HG03575 (cell line): ENCODE measurements around the gene TARM1.

Experiments used
- ATAC-seq: cut with Tn5 transposase; IDR thresholded peaks from one replicate; pipeline ENCODE4 v1.9.1; 2021; ENCODE audit not compliant: unreplicated experiment, insufficient number of reproducible peaks, low FRiP score; ENCODE audit errors: extremely low read depth

The TARM1 gene

DNA sequence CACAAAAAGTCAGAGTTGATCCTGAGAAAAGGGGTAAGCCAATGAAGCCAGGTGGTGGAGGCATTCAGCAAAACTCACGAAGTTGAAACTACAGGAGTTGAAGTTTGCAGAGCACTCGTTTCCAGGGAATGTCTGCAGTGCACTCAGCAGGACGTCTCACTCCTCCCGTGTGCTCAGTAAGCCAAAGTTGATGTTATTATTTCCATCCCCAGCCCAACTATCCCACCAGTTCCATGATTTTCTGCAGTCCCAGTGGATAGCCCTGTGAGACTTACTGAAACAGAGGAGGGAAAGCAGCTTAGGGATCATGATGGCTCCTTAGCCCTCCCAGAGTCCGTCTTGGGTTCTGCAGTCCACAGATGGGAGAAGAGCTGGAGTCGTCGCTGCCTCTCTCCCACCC lies at the start of gene TARM1:
TARM1 (minus strand) TSS at position 334 of the 400 bp plus-strand sequence; CDS start at position 309, 25 bp downstream.
- no peak for ATAC-seq

DNA sequence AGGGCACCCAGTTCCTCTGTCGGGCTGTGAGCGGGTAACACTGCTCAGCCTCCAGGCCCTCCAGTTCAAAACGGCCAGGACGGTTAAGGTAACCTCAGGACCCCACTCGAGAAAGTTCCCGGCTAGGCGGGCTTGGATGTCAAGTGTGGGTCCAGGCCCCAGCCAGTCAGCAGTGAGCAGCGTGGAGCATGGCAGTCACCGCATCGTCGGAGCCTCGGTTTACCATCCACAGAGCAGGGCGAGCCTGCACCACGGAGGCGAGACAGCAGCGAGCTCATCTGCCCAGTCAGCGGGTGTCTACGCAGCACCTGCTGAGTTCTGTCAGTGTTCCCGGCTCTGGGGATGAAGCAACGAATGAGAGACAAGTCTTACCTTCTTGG lies 48.4 kb upstream of the TARM1 start:
- no peak for ATAC-seq

DNA sequence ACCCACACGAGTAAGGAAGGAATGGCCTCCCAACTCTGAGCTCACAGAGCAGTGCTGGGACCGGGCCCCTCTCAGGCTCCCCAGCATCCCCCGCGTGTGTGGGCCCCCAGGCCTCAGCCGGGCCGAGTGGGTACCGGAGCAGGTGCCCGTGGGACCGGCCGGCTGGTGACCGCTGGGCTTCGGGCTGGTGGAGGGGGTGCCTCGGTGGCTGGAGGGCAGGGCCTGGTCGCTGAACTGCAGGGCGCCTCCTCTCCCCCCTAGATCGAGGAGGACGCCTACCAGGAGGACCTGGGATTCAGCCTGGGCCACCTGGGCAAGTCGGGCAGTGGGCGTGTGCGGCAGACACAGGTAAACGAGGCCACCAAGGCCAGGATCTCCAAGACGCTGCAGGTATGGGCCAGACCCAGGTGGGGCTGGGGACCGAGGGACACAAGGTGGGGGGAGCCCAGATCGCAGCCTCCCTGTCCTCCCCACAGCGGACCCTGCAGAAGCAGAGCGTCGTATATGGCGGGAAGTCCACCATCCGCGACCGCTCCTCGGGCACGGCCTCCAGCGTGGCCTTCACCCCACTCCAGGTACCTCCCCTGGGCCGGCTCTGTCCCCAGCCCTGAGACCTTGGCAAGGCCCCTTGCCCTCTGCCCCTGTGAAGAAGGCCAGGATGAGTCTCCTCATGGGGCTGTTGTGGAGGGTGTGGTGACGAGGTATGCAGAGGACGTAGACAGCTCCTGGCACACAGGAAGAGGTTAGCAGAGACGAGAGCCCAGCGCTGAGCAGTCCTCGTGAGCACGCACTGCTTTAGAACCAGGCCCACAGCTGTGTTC lies 47.8 kb upstream of the TARM1 start:
- ATAC-seq, result no peak

DNA sequence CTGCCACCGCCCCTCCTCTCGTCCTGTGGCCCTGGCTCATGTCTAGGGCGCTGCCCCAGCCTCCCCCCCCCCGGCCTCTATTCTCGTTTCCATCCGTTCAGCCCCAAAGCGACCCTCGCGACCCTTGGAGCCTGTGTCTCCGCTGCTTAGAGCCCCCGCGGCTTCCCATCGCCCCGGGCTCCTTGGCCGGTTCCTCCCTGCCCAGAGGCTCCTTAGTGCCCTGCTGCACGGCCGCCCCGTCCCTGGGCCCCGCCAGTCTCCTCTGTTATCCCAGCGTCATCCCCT lies 47.2 kb upstream of the TARM1 start:
- no peak for ATAC-seq

DNA sequence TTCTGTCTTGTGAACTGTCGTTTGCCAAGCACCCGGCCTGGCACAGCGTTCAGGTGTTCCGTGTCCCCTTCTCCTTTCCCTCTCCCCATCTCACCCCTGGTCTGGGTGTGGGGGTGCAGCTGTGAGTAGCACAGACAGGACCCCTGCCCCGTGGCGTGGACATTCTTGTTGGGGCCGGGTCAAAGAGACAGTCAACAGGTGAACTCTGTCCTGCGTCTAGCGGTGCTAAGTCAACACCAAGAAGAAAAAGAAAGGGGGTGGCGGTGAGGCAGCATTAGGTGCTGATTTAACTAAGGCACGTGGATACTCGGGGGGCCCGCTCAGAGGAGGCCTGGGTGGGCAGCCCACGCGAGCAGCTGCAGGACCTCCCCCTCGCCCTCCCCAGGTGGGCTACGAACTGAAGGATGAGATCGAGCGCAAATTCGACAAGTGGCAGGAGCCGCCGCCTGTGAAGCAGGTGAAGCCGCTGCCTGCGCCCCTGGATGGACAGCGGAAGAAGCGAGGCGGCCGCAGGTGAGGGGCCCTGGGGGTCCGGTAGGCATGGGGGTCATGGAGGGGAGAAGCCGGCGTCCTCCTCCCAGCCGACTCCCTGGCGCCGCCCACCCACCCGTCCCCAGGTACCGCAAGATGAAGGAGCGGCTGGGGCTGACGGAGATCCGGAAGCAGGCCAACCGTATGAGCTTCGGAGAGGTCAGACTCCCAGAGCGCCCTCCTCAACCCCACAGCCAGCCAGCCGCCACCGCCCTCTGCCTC lies 46.7 kb upstream of the TARM1 start:
- no peak for ATAC-seq

DNA sequence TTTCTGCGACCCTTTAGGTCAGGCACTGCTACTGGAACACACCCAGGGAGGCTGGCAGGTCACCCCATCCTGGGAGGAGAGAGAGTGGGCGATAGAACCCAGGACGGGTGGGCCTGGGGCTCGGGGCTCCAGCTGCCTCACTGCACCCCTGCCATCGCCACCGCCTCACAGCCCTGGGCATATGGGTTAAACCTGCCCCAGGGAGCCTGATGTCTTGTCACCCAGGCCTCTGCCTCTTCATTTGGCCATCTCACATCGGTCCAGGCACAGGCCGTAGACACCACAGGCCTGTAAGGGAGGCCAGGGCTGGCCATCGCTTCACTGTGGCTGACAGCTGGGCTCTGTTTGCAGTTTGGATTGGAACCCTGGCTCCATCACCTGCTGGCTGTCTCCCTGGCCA lies 44.5 kb upstream of the TARM1 start:
- ATAC-seq, result no peak

DNA sequence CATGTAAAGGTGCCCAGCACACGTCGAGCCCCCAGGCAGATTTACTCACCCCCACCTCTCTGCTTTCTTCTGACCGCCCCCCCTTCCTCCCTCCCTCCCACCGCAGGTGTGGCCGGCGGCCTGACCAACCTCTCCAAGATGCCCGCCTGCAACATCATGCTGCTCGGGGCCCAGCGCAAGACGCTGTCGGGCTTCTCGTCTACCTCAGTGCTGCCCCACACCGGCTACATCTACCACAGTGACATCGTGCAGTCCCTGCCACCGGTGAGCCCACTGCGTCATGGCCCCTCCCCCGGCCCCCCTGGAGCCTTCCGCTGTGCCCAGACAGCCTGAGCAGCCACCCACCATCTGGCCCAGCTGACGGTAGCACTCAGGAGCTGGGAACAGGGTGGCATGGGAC lies 43.2 kb upstream of the TARM1 start:
- ATAC-seq, result no peak

DNA sequence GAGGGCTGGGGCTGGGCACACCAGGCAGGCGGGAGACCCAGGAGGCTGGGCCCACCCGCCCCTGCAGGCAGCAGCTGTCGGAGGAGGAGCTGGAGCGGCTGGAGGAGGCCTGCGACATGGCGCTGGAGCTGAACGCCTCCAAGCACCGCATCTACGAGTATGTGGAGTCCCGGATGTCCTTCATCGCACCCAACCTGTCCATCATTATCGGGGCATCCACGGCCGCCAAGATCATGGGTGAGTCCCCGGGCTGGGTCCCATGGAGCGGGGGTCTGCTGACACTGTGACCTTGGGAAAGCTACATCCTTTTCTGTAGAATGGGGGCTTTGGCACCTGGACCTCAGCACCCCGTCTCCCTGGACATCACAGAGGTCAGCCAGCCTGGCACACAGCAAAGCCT lies 42.5 kb upstream of the TARM1 start:
- ATAC-seq, result no peak

DNA sequence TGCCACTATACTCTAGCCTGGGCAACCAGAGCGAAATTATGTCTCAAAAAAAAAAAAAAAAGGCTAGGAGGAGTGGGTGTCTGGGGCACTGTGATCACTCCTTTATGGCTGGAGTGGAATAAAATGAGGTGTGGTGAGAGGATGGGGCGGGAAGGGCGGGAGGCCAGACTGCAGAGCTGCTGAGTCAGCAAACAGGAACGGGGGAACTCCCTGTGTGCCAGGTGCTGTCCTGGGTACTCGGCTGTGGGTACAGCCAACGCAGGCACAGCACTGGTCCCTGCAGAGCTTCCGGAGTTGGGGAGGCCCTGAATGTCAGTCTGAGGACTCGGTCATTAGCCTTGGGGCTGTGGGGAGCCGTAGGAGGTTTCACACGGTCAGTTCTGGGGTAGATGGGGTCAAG lies 40.1 kb upstream of the TARM1 start:
- ATAC-seq, result no peak

DNA sequence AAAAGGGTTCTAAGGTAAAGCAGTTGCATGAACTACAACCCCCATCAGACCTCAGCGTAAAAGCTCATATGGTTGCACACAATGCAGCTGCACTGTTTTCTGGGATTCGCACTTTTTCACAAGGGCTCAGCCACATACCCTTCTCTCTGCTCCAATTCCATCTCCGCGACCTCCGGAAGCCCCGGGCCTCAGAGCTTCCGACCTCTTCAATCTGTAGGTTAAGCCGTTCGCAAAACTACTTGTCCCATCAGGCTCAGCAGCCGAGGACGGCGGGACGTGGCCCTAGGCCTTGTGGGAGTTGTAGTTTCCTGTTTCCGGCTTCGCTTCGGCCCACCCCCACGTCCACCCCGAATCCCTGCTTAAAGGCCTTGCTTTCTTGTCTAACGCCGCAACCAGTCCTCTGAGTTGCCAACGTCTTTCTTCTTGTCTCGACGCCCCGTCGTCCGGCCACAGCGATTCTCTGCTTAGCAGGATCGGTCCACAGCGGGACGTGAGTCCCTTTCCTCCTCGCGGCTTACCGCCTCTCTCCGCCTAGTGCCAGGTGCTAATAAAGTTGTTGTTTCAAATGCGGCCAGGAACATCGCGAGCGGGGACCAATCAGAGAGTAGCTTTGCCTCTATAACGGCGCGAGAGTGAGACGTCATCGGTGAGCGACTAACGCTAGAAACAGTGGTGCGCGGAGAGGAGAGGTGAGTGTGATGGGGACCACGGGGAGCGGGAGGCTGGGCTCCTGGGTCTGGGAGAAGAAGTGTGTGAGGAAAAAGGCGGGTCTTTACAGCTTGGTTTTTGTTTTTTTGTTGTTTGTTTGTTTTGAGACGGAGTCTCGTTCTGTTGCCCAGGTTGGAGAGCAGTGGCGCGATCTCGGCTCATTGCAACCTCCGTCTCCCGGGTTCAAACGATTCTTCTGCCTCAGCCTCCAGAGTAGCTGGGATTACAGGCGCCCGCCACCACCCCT lies 34.2 kb upstream of the TARM1 start, which contains the start of the genes PRPF31 and TFPT:
PRPF31 (plus strand) TSS at position 646 of the 955 bp plus-strand sequence. CDS start 2,525 bp downstream, outside the sequence.
TFPT (minus strand) TSS at position 549 of the 955 bp plus-strand sequence; CDS start at position 161, 388 bp downstream.
- ATAC-seq, result peak; percentile 43

DNA sequence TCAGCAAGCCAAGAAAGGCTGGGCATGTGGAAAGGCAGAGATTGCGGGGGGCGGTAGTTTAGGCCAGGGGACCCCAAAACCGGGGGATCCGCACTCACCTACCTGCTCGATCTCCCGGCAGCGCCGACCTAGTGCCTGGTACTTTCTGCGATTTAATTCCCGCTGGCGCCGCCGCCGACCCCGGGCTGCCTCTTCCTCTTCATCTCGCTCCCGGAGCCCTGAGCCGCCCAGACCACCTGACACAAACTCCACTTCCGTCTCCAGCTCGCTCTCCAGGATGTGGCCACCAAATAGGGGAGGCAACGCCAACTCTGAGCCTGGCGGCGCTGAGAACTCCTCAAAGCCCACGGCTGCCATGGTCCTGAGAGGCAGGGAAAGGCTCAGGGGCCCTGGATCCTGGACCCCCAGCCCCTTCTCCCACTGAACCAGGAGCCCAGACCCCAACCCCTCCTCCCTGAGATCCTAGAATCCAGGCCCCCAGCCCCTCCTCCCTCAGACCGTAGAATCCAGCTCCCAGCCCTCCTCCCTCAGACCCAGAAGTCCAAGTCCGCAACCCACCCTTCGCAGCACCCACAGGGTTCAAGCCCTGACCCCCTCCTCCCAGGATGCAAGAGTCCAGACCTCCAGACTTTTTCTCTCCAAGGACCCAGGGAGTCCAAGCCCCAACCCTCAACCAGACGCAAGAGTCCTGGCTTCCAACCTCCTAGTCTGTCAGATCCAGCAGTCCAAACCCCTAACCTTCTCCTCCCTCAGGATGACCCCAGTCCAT lies 33.4 kb upstream of the TARM1 start:
- no peak for ATAC-seq

DNA sequence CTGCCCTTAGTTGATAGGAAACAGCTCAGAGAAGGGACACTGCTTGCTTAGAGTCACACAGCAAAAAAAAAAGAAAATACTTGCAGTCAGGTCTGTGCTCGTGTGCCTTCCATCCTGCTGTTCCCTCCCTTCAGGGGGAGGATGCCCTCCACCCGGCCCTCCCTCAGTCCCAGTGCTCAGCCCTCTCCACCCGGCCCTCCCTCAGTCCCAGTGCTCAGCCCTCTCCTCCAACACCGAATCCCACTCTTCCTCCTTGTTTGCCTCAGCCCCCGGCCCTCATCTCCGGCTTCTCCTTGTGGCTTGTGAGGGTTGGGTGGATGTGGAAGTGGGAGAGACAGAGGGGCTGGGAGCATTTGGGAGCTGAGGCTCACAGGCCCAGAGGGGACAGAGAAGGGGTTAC lies 28.5 kb upstream of the TARM1 start:
- no peak for ATAC-seq

DNA sequence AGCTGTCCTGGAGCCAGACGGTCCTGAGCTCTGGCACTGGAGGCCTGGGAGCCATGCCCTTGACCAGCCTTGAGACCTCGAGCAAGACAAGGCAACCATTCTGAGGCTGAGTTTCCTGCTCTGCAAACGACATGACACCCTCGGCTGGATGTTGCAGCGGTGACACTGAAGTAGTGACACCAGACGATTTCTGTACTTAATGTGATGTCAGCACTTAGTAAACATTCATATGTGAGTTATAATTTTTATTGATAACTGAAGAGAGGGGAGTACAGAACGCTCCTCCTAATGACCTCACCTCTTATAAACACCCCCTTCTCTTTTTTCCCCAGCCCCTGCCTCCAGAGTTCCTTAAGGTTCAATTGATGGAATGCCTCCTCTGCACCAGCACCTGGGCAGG lies 27.3 kb upstream of the TARM1 start:
- no peak for ATAC-seq

DNA sequence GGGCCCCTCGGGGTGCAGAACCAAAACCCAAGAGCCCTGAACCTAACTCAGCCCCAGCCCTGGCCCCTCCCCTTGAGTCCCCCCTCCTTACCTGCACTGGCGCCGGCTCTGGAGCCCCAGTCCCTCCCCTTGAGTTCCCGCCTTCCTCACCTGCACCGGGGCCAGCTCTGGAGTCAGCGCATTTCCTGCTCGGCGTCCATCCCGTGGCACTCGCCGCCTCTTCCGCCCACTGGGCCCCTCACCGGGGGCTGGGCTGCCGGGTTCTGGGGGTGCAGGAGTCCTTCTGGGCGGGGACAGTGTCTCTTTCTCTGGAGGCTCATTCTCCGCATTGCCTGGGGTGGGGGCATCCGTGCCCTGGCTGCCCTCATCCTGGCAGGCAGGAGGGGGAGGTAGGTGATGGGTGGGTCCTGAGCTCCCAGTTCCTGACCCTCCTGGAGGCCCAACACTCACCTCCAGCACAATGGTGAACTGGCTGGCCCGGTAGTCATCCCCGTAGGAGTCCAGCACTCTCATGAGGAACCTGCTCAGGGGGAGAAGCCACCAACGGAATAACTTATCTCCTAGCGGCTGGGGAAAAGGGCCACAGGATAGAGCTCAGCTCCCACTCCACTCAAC lies 26.8 kb upstream of the TARM1 start:
- ATAC-seq, result no peak

DNA sequence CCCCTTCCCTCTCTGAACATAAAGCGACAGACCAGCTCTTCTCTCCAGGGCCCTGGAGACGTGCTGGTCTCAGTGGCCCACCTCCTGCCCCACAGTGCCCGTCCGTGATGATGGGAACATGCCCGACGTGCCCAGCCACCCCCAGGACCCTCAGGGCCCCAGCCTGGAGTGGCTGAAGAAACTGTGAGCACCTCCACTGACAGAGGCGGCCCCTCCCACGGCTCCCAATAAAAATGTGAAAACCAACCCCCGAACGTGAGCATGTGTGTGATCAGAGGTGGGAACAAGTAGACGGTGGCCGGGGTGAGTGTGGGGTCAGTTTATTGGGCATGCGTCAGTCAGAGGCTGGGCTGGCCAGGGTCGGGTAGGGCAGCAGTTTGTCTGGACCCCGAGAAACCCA lies 25.6 kb upstream of the TARM1 start:
- no peak for ATAC-seq

DNA sequence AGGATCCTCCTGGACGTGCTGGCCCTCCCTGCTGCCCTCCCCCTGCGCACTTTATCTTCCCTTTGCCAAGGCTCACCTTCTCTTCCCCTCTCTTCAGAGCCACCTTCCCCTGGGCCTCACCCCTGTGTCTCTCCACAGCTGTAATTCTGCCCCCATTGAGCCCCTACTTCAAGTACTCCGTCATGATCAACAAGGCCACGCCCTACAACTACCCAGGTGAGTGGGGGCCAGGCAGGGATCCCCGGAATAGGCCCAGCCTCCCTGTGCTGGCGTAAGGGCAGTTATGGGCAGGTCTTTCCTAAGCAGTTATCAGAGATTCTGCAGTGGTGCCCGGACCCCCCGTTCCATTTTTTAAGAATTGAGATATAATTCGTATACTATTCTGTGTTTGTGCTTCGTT lies 24.6 kb upstream of the TARM1 start:
- ATAC-seq, result no peak

DNA sequence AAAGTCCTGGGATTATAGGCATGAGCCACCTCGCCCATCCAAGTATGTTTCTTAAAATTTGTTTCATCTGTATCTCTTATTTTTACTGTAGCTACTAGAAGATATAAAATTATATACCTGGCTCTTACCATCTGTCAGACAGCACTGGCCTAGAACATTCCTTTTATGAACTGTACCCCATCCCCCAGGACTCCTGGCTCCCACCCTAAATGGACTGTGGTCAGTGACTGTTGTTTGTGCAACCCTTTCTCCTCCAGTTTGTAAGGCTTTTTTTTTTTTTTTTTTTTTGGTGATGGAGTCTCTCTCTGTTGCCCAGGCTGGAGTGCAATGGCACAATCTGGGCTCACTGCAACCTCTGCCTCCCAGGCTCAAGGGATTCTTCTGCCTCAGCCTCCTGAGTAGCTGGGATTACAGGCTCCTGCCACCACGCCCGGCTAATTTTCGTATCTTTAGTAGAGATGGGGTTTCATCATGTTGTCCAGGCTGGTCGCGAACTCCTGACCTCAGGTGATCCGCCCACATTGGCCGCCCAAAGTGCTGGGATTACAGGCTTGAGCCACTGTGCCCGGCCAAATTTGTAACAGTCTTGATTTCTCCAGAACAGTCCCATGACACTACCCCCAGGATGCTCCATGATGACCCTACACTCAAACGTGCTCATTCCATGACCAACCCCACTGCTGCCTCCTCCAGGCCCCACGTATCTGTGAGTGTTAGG lies 24.0 kb upstream of the TARM1 start:
- ATAC-seq, result no peak
